WERI-Rb-1 (cell line): ENCODE results near the gene TRIM52.
"Not testable (repeated sequence)": the region's sequence is repeated elsewhere in the genome, so short reads cannot be mapped to it uniquely, and the experiment has no call there.

Experiments used
- DNase-seq: peaks from one replicate; pipeline ENCODE4 v3.0.0-alpha.2; 2020
- H3K27ac ChIP-seq: fragments of 250-450 bp; sonication (Bioruptor Pico); 2 replicates; pipeline ENCODE4 v1.5.1; 2020; ENCODE audit warnings: mild to moderate bottlenecking, moderate library complexity
- H3K27me3 ChIP-seq: fragments of 250-450 bp; sonication (Bioruptor Pico); 2 replicates; pipeline ENCODE4 v1.5.1; 2021; ENCODE audit warnings: mild to moderate bottlenecking, low read depth, moderate library complexity; ENCODE audit not compliant: insufficient read depth, severe bottlenecking
- H3K36me3 ChIP-seq: fragments of 250-450 bp; sonication (Bioruptor Pico); 2 replicates; pipeline ENCODE4 v1.5.1; 2020; ENCODE audit warnings: mild to moderate bottlenecking, moderate library complexity
- H3K4me3 ChIP-seq: 2 replicates; pipeline ENCODE4 v1.5.1; 2011; ENCODE audit warnings: low read depth, mild to moderate bottlenecking, control low read depth, low read length
- H3K9me3 ChIP-seq: fragments of 250-450 bp; sonication (Bioruptor Pico); 2 replicates; pipeline ENCODE4 v1.5.1; 2021; ENCODE audit warnings: mild to moderate bottlenecking, moderate library complexity; ENCODE audit not compliant: severe bottlenecking
- CTCF ChIP-seq: IDR thresholded peaks from 2 replicates; pipeline ENCODE4 v1.5.1; 2011; ENCODE audit warnings: low read depth, mild to moderate bottlenecking, control low read depth, inconsistent platforms, low read length

TRIM52 gene

GRCh38 chr5:181260720-181261319 lies at the start of gene TRIM52:
Gene TRIM52 (minus strand): TSS chr5:181261143. CDS start chr5:181260813, 330 bp downstream.
- peaks cover under 1% of the 10 kb centered on the region; the same call in 1 of the 2 replicates for H3K36me3 ChIP-seq
- DNase-seq: peak; percentile 84
- H3K9me3 ChIP-seq: no peaks in the 10 kb centered on the region
- H3K27me3 ChIP-seq: no peaks in the 10 kb centered on the region
- H3K27ac ChIP-seq: peak within 1 kb of the TSS; percentile 95
- no peak for TF ChIP-seq CTCF
- H3K4me3 ChIP-seq: peak within 1 kb of the TSS; percentile 80

GRCh38 chr5:181287331-181287730 lies 26.4 kb upstream of the TRIM52 start:
- H3K27ac ChIP-seq, H3K27me3 ChIP-seq, H3K9me3 ChIP-seq, DNase-seq, H3K36me3 ChIP-seq, H3K4me3 ChIP-seq: not testable (repeated sequence)

- H3K4me3 ChIP-seq: not testable (repeated sequence)
Observed at GRCh38 chr5:181285962-181286705, 25.2 kb upstream of the TRIM52 start.

GRCh38 chr5:181283841-181284755 lies 23.2 kb upstream of the TRIM52 start:
- not testable (repeated sequence) for DNase-seq, H3K9me3 ChIP-seq, H3K27me3 ChIP-seq, H3K4me3 ChIP-seq, H3K27ac ChIP-seq, H3K36me3 ChIP-seq

More at GRCh38 chr5:181285962-181286705, 25.2 kb upstream of the TRIM52 start:
- H3K27ac ChIP-seq, DNase-seq, H3K9me3 ChIP-seq, H3K36me3 ChIP-seq, H3K27me3 ChIP-seq: not testable (repeated sequence)

- H3K27ac ChIP-seq: no peak overlapping the region
- H3K27me3 ChIP-seq: no peaks in the 10 kb centered on the region
- H3K9me3 ChIP-seq: no peaks in the 10 kb centered on the region
- no peak for TF ChIP-seq CTCF
- no peak for DNase-seq
- no peak overlapping the region for H3K4me3 ChIP-seq
- no peaks in the 10 kb centered on the region for H3K36me3 ChIP-seq
Observed at GRCh38 chr5:181283347-181283746, 22.4 kb upstream of the TRIM52 start.

GRCh38 chr5:181282874-181283273 lies 21.9 kb upstream of the TRIM52 start:
- no peaks in the 10 kb centered on the region for H3K27me3 ChIP-seq

GRCh38 chr5:181282415-181282814 lies 21.5 kb upstream of the TRIM52 start:
- not testable (repeated sequence) for H3K27me3 ChIP-seq, H3K9me3 ChIP-seq, H3K4me3 ChIP-seq, H3K27ac ChIP-seq, H3K36me3 ChIP-seq, DNase-seq

More at GRCh38 chr5:181282874-181283273, 21.9 kb upstream of the TRIM52 start:
- H3K36me3 ChIP-seq: no peaks in the 10 kb centered on the region
- no peak for DNase-seq
- no peak for TF ChIP-seq CTCF
- no peak overlapping the region for H3K4me3 ChIP-seq
- no peaks in the 10 kb centered on the region for H3K9me3 ChIP-seq
- H3K27ac ChIP-seq: no peak overlapping the region
